Measurements from ENCODE around the gene FAM83C.
A peak's percentile ranks its signal among the peaks of the same experiment; 100 is the strongest.

Gene FAM83C

GRCh38 chr20:35303735-35304491, 11.7 kb upstream of the FAM83C start:
- in situ Hi-C loops (cut with MboI; ENCODE audit: low sequenced_read_pairs, unreplicated experiment), result loop anchor here (10.0 kb wide), 1 partner anchor 141 kb away; no protein-coding TSS in a partner anchor
- TF ChIP-seq CTCF (IDR thresholded peaks at IDR 0.05; ENCODE audit: borderline replicate concordance, control extremely low read depth, extremely low read depth, insufficient read depth, missing control alignments), result peak; percentile 92
- DNase-seq (ENCODE audit: low spot score), result peak; percentile 90

- TF ChIP-seq CTCF (IDR thresholded peaks at IDR 0.05; ENCODE audit: borderline replicate concordance, control extremely low read depth, extremely low read depth, insufficient read depth, missing control alignments), result no peak
- DNase-seq (ENCODE audit: low spot score), result no peak
- in situ Hi-C loops (cut with MboI; ENCODE audit: low sequenced_read_pairs, unreplicated experiment), result loop anchor here (10.0 kb wide), 1 partner anchor 141 kb away; no protein-coding TSS in a partner anchor
Observed at GRCh38 chr20:35303382-35303734, 11.1 kb upstream of the FAM83C start.

GRCh38 chr20:35302421-35303335, 10.5 kb upstream of the FAM83C start:
- DNase-seq (ENCODE audit: low spot score), result no peak
- TF ChIP-seq CTCF (IDR thresholded peaks at IDR 0.05; ENCODE audit: borderline replicate concordance, control extremely low read depth, extremely low read depth, insufficient read depth, missing control alignments), result no peak
- in situ Hi-C loops (cut with MboI; ENCODE audit: low sequenced_read_pairs, unreplicated experiment), result loop anchor here (10.0 kb wide), 1 partner anchor 142 kb away; no protein-coding TSS in a partner anchor

GRCh38 chr20:35301426-35301825, 9.2 kb upstream of the FAM83C start:
- no peak for TF ChIP-seq CTCF (IDR thresholded peaks at IDR 0.05; ENCODE audit: borderline replicate concordance, control extremely low read depth, extremely low read depth, insufficient read depth, missing control alignments)
- DNase-seq (ENCODE audit: low spot score), result no peak
- in situ Hi-C loops (cut with MboI; ENCODE audit: low sequenced_read_pairs, unreplicated experiment), result loop anchor here (10.0 kb wide), 1 partner anchor 143 kb away; no protein-coding TSS in a partner anchor

GRCh38 chr20:35300469-35301262, 8.4 kb upstream of the FAM83C start:
- no peak for TF ChIP-seq CTCF (IDR thresholded peaks at IDR 0.05; ENCODE audit: borderline replicate concordance, control extremely low read depth, extremely low read depth, insufficient read depth, missing control alignments)
- DNase-seq (ENCODE audit: low spot score), result no peak
- in situ Hi-C loops (cut with MboI; ENCODE audit: low sequenced_read_pairs, unreplicated experiment), result loop anchor here (10.0 kb wide), 1 partner anchor 144 kb away; no protein-coding TSS in a partner anchor

GRCh38 chr20:35299780-35300179, 7.6 kb upstream of the FAM83C start:
- in situ Hi-C loops (cut with MboI; ENCODE audit: low sequenced_read_pairs, unreplicated experiment), result loop anchor here (10.0 kb wide), 1 partner anchor 145 kb away; no protein-coding TSS in a partner anchor
- DNase-seq (ENCODE audit: low spot score), result no peak
- no peak for TF ChIP-seq CTCF (IDR thresholded peaks at IDR 0.05; ENCODE audit: borderline replicate concordance, control extremely low read depth, extremely low read depth, insufficient read depth, missing control alignments)

All from GM13976 (cell line).